Measurements from ENCODE around the gene NCDN. TPM values are rescaled to one million over a fixed set of nuclear protein-coding genes. Genes with fewer than 3 reads are reported as not detected.
A peak's percentile ranks its signal among the peaks of the same experiment; 100 is the strongest.

The NCDN gene
- polyA plus RNA-seq, 1 donor (not counting 4 experiments of a cell fraction or from before 2014, with no cell fraction given): 10.5 TPM

GRCh38 chr1:35539824-35540261 is 17.8 kb upstream of the NCDN start:
- Histone ChIP-seq H4K20me1 (ENCODE audit: control insufficient read depth, extremely low read depth, insufficient read depth, low read length) (peaks cover 2% of the 10 kb centered on the region), H3K9ac (ENCODE audit: control insufficient read depth, extremely low read depth, insufficient read depth, low read length) (no peak overlapping the region), H3K27ac (ENCODE audit: control insufficient read depth, insufficient read depth, low read length) (no peak overlapping the region), H3K4me1 (ENCODE audit: control insufficient read depth, extremely low read depth, insufficient read depth, low read length) (no peaks in the 10 kb centered on the region), H2AFZ (ENCODE audit: control insufficient read depth, low read length) (no peak overlapping the region), H3K4me2 (ENCODE audit: control insufficient read depth, extremely low read depth, insufficient read depth, low read depth, low read length) (no peak overlapping the region), H3K27me3 (ENCODE audit: control insufficient read depth, extremely low read depth, insufficient read depth, low read length) (no peaks in the 10 kb centered on the region), H3K4me3 (ENCODE audit: control insufficient read depth in 2 of 3, extremely low read depth in 1 of 3, insufficient read depth in 2 of 3, low read depth in 1 of 3, low read length in 3 of 3) (no peak overlapping the region), H3K79me2 (ENCODE audit: control insufficient read depth, insufficient read depth, low read length) (no peaks in the 10 kb centered on the region), H3K36me3 (ENCODE audit: control insufficient read depth in 2 of 2, extremely low read depth in 1 of 2, insufficient read depth in 2 of 2, low read length in 2 of 2) (peaks cover 0 to 6% of the 10 kb centered on the region in 2 experiments), H3K9me1 (ENCODE audit: control insufficient read depth, extremely low read depth, insufficient read depth, low read length) (no peaks in the 10 kb centered on the region), H3K9me3 (ENCODE audit: control insufficient read depth, low read depth, low read length) (no peaks in the 10 kb centered on the region)
- TF ChIP-seq EZH2 (IDR thresholded peaks at IDR 0.05; ENCODE audit: low read length) (no peak), CTCF (optimal IDR thresholded peaks at IDR 0.05 in 1 of 3, IDR thresholded peaks at IDR 0.05 in 1 of 3, conservative IDR thresholded peaks at IDR 0.05 in 1 of 3; ENCODE audit: extremely low read depth in 1 of 3, insufficient read depth in 2 of 3, low read length in 3 of 3) (no peak)
- dilution Hi-C loops (cut with MboI; ENCODE audit: extremely low pct_ligation_motif_present, low sequenced_read_pairs): no loop called here
- no peak for FAIRE-seq
- DNase-seq (ENCODE audit: low read depth, low spot score): no peak

GRCh38 chr1:35544976-35545375 is 12.6 kb upstream of the NCDN start:
- H3K9me3 ChIP-seq (ENCODE audit: control insufficient read depth, low read depth, low read length): no peaks in the 10 kb centered on the region
- dilution Hi-C loops (cut with MboI; ENCODE audit: extremely low pct_ligation_motif_present, low sequenced_read_pairs): no loop called here
- H3K9me1 ChIP-seq (ENCODE audit: control insufficient read depth, extremely low read depth, insufficient read depth, low read length): no peaks in the 10 kb centered on the region
- H3K27me3 ChIP-seq (ENCODE audit: control insufficient read depth, extremely low read depth, insufficient read depth, low read length): no peaks in the 10 kb centered on the region
- no peak overlapping the region for H3K4me3 ChIP-seq (ENCODE audit: control insufficient read depth in 2 of 3, extremely low read depth in 1 of 3, insufficient read depth in 2 of 3, low read depth in 1 of 3, low read length in 3 of 3)
- DNase-seq (ENCODE audit: low read depth, low spot score): no peak
- no peak overlapping the region for H3K4me2 ChIP-seq (ENCODE audit: control insufficient read depth, extremely low read depth, insufficient read depth, low read depth, low read length)
- peaks cover 0 to 10% of the 10 kb centered on the region in 2 experiments for H3K36me3 ChIP-seq (ENCODE audit: control insufficient read depth in 2 of 2, extremely low read depth in 1 of 2, insufficient read depth in 2 of 2, low read length in 2 of 2)
- H2AFZ ChIP-seq (ENCODE audit: control insufficient read depth, low read length): no peak overlapping the region
- H4K20me1 ChIP-seq (ENCODE audit: control insufficient read depth, extremely low read depth, insufficient read depth, low read length): peaks cover 3% of the 10 kb centered on the region
- no peak for FAIRE-seq
- H3K27ac ChIP-seq (ENCODE audit: control insufficient read depth, insufficient read depth, low read length): no peak overlapping the region
- H3K9ac ChIP-seq (ENCODE audit: control insufficient read depth, extremely low read depth, insufficient read depth, low read length): no peak overlapping the region
- H3K79me2 ChIP-seq (ENCODE audit: control insufficient read depth, insufficient read depth, low read length): peaks cover 4% of the 10 kb centered on the region
- no peaks in the 10 kb centered on the region for H3K4me1 ChIP-seq (ENCODE audit: control insufficient read depth, extremely low read depth, insufficient read depth, low read length)
- TF ChIP-seq EZH2 (IDR thresholded peaks at IDR 0.05; ENCODE audit: low read length) (no peak), CTCF (optimal IDR thresholded peaks at IDR 0.05 in 1 of 3, IDR thresholded peaks at IDR 0.05 in 1 of 3, conservative IDR thresholded peaks at IDR 0.05 in 1 of 3; ENCODE audit: extremely low read depth in 1 of 3, insufficient read depth in 2 of 3, low read length in 3 of 3) (peak in 1 of 3 experiments; percentile 32)

Data from keratinocyte (primary cell).